G401.6 (cell line): ENCODE data around the gene DNAJB6.

Source experiments
- FAIRE-seq: peaks from 2 replicates; lab custom pipeline; 2012; peaks lifted over from hg19 to GRCh38; lab: Jason Lieb, UNC

Gene DNAJB6

DNA sequence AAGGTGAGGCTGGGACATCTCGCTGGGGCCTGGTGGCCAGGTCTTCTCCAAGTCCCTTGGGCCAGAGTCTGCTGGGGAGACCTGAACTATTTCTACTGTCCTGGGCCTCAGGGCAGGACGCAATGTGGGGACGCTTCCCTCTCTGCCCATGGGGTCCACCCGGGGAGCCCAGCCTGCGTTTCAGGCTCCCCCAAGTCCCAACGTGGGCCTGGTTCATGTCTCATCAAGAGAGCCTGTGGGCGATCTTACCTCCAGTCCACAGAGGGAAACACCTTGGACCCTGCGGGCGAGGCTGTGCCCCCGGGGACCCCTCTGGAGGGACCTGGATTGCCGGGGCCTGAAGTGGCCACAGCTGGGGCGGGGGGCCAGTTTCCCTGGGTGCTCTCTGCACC is 91.7 kb downstream of the DNAJB6 start:
- no peak for FAIRE-seq

DNA sequence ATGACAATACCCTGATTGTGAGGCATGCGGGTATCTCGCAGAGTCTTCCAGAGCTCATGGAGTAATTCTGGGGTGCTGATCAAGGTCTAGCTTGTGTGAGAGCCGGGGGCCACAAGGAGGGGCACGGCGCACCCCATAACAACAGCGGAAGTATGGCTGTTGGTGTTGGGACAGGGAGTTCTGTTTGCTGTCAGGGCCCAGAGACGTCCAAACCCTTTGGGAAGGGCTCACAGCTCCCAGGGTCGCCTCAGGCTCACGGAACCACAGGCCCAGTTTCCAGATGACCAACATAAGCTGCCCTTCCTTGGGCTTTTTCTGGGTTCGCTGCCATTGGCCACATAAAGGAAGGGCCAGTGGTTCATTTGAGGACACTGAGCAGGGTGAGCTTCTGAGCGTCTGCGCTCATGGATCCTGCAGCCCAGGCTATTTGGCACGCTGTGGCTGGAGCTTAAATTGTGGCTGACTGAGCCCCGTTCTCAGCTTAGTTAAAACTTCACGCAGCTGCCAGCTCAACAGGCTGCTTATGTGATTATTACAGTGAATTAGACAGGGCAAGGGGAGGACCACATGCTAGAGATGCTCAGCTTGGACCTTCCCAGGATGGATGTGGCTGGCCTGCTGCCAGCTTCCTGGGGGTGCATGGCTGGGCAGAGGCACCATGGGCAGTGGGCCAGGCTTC is 92.3 kb downstream of the DNAJB6 start:
- no peak for FAIRE-seq

DNA sequence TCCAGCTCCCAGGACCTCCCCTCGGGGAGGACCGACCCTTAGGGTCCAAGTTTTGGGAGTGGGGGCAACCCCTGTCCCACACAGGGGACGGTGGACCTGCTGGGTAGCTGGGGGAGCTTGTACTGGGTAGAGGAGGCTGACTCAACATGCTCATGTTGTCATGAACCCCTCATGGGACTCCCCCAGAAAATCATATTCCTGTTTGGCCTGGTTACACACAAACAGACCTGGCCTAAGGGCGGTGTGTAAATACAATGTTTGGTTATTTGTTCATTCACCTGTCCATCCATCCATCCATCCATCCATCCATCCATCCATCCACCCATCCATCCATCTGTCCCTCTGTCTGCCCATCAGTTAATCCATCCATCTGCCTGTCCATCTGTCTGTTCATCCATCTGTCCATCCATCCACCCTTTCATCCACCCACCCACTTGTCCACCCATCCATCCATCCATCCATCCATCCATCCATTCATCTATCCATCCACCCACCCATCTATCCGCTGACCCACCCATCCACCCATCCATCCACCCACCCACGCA is 92.9 kb downstream of the DNAJB6 start:
- no peak for FAIRE-seq

DNA sequence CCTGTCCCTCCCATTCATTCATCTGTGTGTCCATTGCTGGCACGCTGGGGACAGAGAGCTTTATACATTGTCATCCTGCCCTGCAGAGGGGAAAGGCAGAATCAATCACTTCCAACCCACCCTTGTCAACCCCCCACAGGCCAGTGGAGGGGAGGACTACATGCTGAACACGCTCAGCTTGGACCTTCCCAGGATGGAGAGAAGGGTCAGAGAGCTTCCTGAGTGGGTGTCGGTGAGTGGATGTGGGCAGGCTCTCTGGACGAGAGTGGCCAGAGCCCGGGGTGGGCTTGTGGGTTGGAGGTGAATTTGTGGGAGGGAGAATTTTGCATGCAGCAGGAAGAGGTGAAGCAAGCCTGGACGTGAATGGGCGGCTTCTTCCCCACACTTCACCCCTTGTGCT is 93.9 kb downstream of the DNAJB6 start:
- no peak for FAIRE-seq

DNA sequence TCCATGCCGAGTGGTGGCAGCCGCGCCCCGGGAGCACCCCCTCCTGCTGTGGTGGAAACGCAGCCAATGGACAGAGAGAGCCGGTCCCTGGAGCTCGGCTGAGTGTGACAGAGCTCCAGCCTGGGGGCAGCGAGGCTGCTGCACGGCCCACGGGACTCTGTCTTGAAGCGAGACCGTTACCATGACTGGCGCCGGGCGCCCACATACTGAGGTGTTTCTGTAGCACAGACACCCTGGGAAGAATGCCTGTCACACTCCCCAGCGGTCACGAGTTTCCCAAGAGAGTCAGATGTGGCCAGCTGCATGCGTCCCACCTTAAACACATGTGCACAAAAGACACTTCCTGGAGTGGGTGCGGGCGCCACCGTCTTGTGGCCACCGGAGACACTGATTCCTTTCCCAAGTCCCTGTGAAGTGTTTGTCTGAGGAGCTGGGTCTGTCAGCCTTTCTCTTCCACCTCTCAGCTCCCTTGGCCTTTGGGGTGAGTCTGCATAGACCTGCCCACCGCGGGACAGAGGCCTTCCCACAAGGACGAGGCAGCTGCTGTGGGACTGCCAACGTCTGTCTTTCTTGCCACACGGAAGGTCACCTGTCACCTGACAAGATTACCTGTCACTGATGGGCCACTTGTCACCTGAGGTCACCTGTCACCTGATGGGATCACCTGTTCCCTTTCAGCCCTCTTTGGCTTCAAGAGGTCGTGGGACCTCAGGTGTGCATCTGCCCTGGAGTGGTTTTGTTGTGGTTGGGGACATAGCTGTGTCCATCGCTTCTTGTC is 94.6 kb downstream of the DNAJB6 start:
- no peak for FAIRE-seq

DNA sequence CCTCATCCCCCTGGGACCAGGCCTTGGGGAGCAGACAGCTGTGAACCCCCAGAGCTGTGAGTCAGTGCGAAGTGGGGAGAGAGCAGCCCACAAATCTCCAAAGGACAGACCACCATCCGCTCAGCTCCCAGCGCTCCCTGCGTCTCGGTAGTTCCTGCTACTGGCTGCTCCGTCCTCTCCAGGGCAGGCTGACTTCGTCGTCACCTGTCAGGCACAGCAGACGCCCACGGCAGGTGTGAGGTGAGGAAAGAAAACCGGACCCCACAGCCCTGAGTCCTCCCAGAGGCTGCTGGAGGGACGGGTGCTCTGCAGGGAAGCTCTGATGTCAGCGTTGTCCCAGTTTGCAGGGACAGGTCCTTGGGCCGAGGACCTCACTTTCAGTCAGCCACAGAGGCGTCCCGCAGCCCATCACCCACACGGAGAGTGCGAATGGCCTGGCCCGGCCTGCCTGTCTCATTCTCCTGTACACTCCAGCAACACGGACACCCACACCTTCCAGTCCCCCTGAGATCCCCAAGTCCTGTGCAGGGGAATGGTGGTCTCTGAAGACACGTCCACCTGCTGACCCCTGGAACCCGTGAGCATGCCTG is 95.2 kb downstream of the DNAJB6 start:
- FAIRE-seq: no peak

DNA sequence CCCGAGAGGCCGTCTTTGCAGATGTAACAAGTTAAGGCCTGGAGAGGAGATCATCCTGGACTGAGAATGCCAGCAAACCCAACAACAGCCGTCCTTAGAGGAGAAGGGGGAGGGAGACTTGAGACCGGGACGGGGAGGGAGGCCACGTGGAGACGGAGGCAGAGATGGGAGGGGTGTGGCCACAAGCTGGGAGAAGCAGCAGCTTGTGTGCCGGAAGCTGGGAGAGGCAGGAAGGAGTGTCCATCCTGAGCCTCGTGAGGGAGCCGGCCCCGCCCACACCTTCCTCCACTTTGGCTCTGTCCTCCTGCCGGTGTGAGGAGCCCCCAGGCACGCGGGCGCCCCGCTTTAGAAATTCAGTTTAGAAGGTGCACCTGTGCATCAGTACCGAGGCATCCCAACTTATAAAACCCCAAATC is 95.7 kb downstream of the DNAJB6 start:
- FAIRE-seq: no peak

DNA sequence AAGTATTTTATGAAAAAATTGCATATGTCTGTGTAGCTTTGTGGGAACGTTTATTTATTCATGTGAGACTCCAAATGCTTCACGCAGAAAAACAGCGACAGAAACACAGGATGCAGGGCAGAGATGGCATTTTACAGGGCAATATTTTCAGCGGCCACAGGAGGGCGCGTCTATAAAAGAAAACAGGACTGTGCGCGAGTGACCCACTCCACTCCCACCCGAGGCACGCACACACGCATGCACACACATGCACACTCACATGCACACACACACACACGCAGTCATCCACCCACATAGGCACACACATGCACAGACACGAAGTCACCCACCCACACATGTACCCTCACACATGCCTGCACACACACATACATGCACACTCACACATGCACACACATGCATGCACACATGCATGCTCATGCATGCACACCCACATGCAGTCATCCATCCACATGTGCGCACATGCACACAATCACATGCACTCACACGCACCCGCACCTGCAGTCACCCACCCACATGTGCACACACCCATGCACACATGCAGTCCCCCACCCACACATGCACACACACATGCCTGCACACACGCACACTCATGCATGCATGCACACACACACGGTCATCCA is 96.3 kb downstream of the DNAJB6 start:
- no peak for FAIRE-seq

DNA sequence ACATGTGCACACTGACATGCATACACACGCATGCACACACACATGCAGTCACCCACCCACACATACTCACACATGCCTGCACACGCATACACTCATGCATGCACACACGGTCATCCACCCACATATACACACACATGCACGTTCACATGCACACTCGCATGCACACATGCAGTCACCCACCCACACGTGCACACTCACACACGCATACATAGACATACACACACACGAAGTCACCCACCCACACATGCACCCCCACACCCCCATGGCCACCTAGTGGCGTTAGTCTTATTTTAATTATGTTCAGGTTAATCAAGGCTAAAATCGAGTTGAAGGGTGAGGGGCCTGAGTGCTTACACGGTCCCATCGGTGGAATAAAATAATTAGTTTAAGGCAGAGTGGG is 96.8 kb downstream of the DNAJB6 start:
- no peak for FAIRE-seq

DNA sequence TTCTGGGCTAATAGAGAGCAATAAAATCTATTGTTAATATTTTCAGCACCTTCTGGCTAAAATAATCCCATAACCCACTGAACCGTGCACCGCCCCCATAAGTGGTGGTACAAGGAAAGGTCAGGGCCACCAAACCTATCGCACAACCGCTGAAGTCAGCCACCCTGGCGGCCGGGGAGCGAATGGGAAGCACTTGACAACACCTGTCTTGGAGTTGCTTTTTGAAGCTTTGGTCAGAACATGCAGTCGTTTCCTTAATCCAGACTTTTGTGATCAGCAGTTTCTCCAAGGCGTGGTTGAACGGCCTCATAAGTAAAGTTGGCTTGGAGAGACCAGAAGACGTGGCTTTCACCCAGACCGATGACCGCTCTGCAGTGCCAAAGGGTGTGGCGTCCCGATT is 97.4 kb downstream of the DNAJB6 start:
- FAIRE-seq: no peak

DNA sequence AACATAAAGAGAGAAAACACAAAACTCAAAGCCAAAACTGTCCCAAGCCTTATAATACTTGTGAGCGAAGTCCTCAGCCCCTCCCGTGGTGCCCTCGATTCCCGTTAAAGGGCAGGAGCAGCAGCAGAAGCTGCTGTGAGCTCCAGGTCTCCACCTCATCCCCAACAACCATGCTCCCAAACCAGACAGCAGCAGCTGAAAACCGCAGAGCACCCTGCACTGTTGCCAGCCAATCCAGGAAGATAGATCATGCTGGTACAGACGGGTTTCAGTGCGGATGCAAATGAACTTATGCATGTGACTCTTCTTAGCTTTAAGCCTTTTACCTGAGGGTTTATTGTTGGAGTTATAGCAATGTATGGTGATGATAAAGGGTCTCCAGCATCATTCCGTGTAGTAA is 97.9 kb downstream of the DNAJB6 start:
- no peak for FAIRE-seq

DNA sequence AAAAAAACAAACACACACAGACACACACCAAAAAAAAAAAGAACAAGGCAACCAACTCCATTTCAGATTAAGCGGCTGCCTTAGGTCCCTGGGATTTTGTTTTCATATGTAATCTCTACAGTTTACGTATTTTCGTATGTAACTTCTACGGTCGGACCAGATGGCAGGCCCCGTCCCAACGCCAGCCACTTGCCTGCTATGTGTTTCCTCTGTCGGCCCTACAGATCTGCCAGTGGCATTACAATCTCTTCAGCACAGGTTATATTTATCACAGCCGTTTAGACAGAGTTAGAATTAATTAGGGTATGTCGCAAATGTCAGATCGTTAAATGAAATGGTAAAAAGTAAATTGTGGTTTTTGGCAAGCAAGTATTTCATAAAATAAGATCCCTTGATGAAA is 99.3 kb downstream of the DNAJB6 start:
- FAIRE-seq: no peak

DNA sequence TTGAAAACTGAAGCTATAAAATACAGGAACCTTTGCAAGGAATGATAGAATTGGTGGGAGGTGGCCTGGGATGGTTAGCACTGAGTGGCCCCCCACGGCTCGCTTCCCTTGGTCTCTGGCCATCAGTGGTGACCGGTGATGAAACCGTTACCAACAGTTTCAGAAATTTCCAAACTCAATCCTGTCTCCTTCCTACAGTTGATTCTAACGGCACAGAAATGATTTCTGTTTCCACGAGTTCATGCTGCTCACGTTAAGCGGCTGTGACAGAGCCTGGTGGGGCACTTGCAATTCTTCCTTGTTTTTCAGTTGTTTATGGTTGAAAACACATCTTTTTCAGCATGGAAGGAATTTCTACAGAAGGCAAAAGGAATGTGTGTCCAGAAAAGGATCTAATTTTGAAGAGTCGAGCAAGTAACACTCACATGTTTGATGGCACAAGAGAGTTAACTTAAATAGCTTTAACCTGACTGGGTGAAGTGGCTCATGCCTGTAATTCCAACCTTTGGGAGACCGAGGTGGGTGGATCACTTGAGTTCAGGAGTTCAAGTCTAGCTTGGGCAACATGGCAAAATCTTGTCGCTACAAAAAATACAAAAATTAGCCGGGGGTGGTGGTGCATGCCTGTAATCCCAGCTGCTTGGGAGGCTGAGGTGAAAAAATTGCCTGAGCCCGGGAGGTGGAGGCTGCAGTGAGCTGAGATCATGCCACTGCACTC is 100.1 kb downstream of the DNAJB6 start:
- no peak for FAIRE-seq

DNA sequence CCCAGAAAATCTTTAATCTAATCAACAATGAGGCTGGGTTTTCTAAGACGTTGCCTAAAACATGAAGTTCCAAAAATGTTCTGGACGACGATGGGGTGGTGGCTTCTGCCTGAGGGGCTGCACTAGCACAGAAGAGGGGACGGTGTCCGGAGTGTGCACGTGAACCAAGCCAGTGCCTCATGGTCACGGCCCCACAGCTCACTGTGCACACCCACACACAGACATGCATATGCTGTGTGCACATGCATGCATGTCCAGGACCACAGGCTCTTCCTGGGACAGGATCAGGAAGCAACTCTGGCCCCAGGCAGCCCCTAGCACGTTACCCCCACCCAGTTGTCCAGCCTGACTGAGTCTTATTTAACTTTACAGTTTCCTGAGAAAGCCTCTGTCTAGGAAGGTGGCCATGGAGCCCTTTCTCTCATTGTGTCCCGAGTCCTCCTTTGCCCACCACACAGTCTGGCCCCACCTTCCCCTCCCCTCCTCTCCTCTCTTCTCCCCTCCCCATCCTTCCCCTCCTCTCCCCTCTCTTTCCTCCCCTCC is 100.8 kb downstream of the DNAJB6 start:
- no peak for FAIRE-seq

DNA sequence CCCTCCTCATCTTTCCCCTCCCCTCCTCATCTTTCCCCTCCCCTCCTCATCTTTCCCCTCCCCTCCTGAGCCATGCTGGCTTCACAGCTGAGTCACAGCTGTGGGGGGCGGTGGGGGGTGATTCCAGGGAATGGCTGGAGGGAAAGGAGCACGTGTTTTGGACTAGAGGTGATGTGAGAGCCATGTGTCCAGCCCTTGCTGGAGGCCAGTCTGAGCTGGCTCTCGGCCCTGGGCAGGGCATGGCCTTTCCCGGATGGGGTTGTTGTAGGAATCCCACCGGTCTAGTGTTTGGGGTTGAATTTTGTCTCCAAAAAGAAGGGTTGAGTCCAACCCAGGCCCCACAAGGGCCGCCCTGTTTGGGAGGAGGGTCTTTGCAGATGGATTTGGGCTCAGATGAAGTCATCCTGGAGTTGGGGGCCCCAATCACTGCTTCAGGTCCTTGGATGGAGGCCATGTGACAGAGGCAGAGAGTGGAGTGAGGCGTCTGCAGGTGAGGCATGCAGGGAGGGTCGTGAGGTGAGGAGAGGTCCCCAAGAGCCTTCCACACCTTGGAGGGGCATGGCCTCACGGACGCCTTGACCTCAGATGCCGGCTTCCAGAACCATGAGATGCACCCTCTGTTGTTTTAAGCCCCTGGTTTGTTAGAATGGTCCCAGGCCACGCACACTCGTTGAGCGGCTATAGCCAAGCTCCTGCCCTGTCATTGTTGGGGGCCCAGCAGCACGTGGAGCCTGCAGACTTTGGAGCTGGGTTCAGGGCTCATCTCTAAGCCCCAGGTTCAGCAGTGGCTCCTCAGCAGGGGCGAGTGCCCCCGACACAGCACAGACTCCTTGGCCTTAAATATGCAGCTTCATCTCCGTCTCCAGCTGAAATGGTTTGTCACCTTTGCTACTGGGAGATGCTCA is 101.6 kb downstream of the DNAJB6 start:
- no peak for FAIRE-seq

DNA sequence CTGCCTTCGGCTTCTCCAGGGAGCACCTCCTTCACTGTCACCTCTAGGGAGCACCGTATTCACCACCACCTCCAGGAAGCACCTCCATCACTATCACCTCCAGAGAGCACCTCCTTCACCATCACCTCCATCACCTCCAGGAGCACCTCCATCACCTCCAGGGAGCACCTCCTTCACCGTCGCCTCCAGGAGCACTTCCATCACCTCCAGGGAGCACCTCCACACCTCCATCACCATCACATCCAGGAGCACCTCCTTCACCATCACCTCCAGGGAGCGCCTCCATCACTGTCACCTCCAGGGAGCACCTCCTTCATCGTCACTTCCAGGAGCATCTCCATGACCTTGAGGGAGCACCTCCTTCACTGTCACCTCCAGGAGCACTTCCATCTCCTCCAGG is 102.3 kb downstream of the DNAJB6 start:
- no peak for FAIRE-seq

DNA sequence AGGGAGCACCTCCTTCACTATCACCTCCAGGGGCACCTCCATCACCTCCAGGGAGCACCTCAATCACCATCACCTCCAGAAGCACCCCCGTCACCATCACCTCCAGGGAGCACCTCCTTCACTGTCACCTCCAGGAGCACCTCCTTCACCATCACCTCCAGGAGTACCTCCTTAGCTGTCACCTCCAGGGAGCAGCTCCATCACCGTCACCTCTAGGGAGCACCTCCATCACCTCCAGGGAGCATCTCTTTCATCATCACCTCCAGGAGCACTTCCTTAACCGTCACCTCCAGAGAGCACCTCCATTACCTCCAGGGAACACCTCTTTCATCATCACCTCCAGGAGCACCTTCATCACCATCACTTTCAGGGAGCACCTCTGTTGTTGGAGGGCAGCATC is 103.0 kb downstream of the DNAJB6 start:
- FAIRE-seq: no peak

DNA sequence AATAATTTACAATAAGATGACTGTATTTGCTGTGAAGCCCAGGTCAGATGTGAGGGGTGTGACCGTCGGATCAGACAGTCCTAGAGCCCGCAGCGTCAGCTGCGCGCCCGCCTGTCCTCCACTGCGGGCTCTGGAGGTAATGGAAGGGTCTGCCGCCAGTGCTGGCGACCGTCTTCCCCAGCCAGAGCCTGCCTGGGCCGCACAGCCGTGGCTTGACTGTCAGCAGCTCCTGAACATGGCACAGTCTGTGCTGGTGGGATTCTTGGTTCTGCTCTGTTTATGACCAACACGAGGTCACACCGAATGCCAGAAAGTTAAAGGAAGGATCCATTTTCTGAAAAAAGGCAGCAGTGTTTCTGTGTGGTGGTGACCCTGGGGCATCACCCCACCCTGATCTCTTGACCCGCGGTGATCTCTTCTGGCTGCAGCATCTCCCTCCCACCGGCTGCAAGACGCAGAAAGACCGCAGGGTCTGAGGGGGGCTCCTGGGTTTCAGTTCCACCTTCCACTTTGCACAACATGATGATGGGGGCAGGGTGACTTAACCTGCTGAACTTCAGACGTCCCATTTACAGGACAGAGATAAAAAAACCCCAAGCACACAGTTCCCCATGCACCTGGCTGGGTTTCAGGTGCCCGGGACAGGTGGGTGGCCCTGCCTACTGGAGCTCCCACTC is 103.7 kb downstream of the DNAJB6 start:
- no peak for FAIRE-seq

DNA sequence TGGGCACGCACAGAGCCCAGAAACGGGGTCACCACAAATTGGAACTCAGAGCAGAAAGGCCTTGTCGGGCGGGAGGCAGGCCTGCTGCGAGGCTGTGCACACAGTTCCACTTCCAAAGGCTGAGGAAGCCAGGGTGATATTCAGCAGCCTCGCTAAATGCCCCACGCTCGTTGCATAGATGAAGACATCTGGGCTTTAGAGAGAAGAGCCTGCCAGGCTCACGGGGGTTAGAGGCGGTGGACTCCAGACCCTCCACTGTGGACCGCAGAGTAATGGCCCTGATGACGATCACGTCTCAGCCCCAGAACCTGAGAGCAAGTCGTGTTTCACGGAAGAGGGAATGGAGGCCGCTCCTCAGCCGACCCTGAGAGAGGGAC is 104.2 kb downstream of the DNAJB6 start:
- no peak for FAIRE-seq

DNA sequence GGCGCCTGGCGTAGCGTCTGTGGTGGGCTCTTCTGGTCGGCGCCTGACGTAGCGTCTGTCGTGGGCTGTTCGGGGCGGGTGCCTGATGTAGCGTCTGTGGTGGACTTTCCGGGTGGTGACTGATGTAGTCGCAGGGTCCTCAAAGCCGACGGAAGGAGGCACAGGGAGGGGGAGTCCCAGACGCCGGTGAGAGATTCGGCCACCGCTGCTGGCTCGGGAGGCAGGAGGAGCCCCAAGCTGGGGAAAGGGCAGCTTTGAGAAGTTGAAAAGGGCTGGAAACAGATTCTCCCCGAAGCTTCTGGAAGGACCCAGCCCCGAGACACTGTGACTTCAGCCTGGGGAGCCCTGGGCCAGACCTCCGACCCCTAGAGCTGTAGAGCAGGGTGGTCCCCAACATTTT is 105.7 kb downstream of the DNAJB6 start:
- FAIRE-seq: no peak
